CD4-positive, alpha-beta memory T cell (primary cell): ENCODE data around the gene DRC1. TPM values are rescaled to one million over a fixed set of nuclear protein-coding genes. Genes with fewer than 3 reads are reported as not detected.

ENCODE experiments used
- CTCF ChIA-PET: fragments of 350-600 bp; sonication (Branson Sonifier 250); formaldehyde crosslinking; loops from one replicate; lab custom pipeline; 2021; ENCODE audit warnings: inconsistent platforms; ENCODE audit not compliant: partially characterized antibody; lab: Charles Lee
- POLR2A ChIA-PET: fragments of 350-600 bp; sonication (Branson Sonifier 250); formaldehyde crosslinking; loops from one replicate; lab custom pipeline; 2021; ENCODE audit not compliant: partially characterized antibody; lab: Charles Lee
- DNase-seq, 5 donors: peaks; one replicate each; pipeline versions ENCODE4 v3.0.0 to v3.0.0-alpha.2; 2020 to 2022; ENCODE audit warnings: mixed read lengths in 1 of 5
- H3K27ac ChIP-seq: one replicate; pipeline ENCODE4 v1.7.0; 2013; ENCODE audit warnings: low read depth, low read length
- H3K27me3 ChIP-seq: 2 replicates; pipeline ENCODE4 v1.7.0; 2013; ENCODE audit warnings: mild to moderate bottlenecking, low read length, moderate library complexity; ENCODE audit not compliant: insufficient read depth
- H3K36me3 ChIP-seq: 2 replicates; pipeline ENCODE4 v1.7.0; 2013; ENCODE audit warnings: mild to moderate bottlenecking, low read length, moderate library complexity; ENCODE audit not compliant: insufficient read depth
- H3K4me1 ChIP-seq: 2 replicates; pipeline ENCODE4 v1.7.0; 2013; ENCODE audit warnings: mild to moderate bottlenecking, low read length, moderate library complexity; ENCODE audit not compliant: insufficient read depth
- H3K4me3 ChIP-seq, 2 donors: one replicate each; pipeline ENCODE4 v1.7.0; 2013; ENCODE audit warnings: low read length in 2 of 2, mild to moderate bottlenecking in 1 of 2
- H3K9me3 ChIP-seq, 2 donors: one replicate each; pipeline ENCODE4 v1.7.0; 2013; ENCODE audit warnings: low read length in 2 of 2, control low read depth in 1 of 2; ENCODE audit not compliant: control insufficient read depth in 1 of 2
- H3K27ac Mint-ChIP-seq, 7 donors: one replicate each; pipeline ENCODE4 v1.8.0; 2020 to 2021; ENCODE audit warnings: mixed read lengths in 7 of 7, mild to moderate bottlenecking in 6 of 7, inconsistent platforms in 3 of 7, moderate library complexity in 3 of 7
- H3K27me3 Mint-ChIP-seq, 2 donors: one replicate each; pipeline ENCODE4 v1.8.0; 2020 to 2021; ENCODE audit warnings: mixed read lengths in 2 of 2
- H3K36me3 Mint-ChIP-seq, 2 donors: one replicate each; pipeline ENCODE4 v1.8.0; 2020 to 2021; ENCODE audit warnings: mixed read lengths in 2 of 2, inconsistent platforms in 1 of 2, mild to moderate bottlenecking in 1 of 2
- H3K4me1 Mint-ChIP-seq, 4 donors: one replicate each; pipeline ENCODE4 v1.8.0; 2020 to 2021; ENCODE audit warnings: mixed read lengths in 4 of 4, mild to moderate bottlenecking in 1 of 4
- H3K4me3 Mint-ChIP-seq, 8 donors: one replicate each; pipeline ENCODE4 v1.8.0; 2020 to 2021; ENCODE audit warnings: mixed read lengths in 8 of 8, mild to moderate bottlenecking in 7 of 8, moderate library complexity in 6 of 8, inconsistent platforms in 3 of 8
- H3K9me3 Mint-ChIP-seq, 8 donors: one replicate each; pipeline ENCODE4 v1.8.0; 2020 to 2021; ENCODE audit warnings: mixed read lengths in 8 of 8, mild to moderate bottlenecking in 5 of 8, inconsistent platforms in 3 of 8, moderate library complexity in 1 of 8
- intact Hi-C: fragments of 100-400 bp; cut with micrococcal nuclease; formaldehyde crosslinking; loops from one replicate; pipeline ENCODE4 v1.15.1; 2023
- polyA plus RNA-seq, 2 donors: library from polyadenylated mRNA; unstranded; fragments of 300-500 nt; fragmentation: Illumina TruSeq; gene quantifications; one replicate each; pipeline ENCODE4 v1.2.3, GENCODE V29; 2021
- total RNA-seq, 2 experiments: library from RNA; stranded (reverse); gene quantifications; one replicate each; pipeline ENCODE4 v1.2.3, GENCODE V29; 2021

DRC1 gene
- total and polyA plus RNA-seq, 4 experiments from 2014 or later = not detected

GRCh38 chr2:26493566-26493965 lies 91.8 kb downstream of the DRC1 start:
- CTCF ChIA-PET = no interaction called here
- no peaks in the 10 kb centered on the region for H3K27me3 ChIP-seq
- Mint-ChIP-seq H3K9me3 (no peaks in the 10 kb centered on the region), H3K4me3 (peak overlapping the region in 2 of 8 donors; percentile 20 to 42), H3K36me3 (no peaks in the 10 kb centered on the region), H3K27me3 (peaks cover 2 to 13% of the 10 kb centered on the region in 2 donors), H3K27ac (peak overlapping the region in 1 of 7 donors; percentile 86), H3K4me1 (peaks cover 0 to 4% (median 2%) of the 10 kb centered on the region in 4 donors)
- H3K4me1 ChIP-seq = no peaks in the 10 kb centered on the region
- H3K36me3 ChIP-seq = no peaks in the 10 kb centered on the region
- H3K9me3 ChIP-seq = no peaks in the 10 kb centered on the region
- H3K27ac ChIP-seq = no peak overlapping the region
- H3K4me3 ChIP-seq = no peak overlapping the region
- POLR2A ChIA-PET = no interaction called here
- no peak for DNase-seq
- intact Hi-C loops = no loop called here

- Mint-ChIP-seq H3K27me3 (peaks cover 2 to 17% of the 10 kb centered on the region in 2 donors), H3K4me1 (peaks cover 0 to 4% (median 2%) of the 10 kb centered on the region in 4 donors), H3K9me3 (no peaks in the 10 kb centered on the region), H3K27ac (peak overlapping the region in 1 of 7 donors; percentile 8), H3K4me3 (no peak overlapping the region), H3K36me3 (no peaks in the 10 kb centered on the region)
- no peak overlapping the region for H3K4me3 ChIP-seq
- intact Hi-C loops = no loop called here
- H3K4me1 ChIP-seq = no peaks in the 10 kb centered on the region
- H3K27ac ChIP-seq = no peak overlapping the region
- ChIA-PET CTCF (no interaction called here), POLR2A (no interaction called here)
- H3K9me3 ChIP-seq = no peaks in the 10 kb centered on the region
- no peaks in the 10 kb centered on the region for H3K27me3 ChIP-seq
- DNase-seq = no peak
- no peaks in the 10 kb centered on the region for H3K36me3 ChIP-seq
Measured at GRCh38 chr2:26494199-26494598, 92.5 kb downstream of the DRC1 start.

GRCh38 chr2:26494891-26495290 lies 93.2 kb downstream of the DRC1 start:
- ChIA-PET CTCF (interaction anchor here (1.3 kb wide), 1 partner anchor 13 kb away, joined by 3 read pairs; no protein-coding TSS in a partner anchor), POLR2A (no interaction called here)
- H3K4me3 Mint-ChIP-seq = no peak overlapping the region

GRCh38 chr2:26495705-26496297 lies 94.1 kb downstream of the DRC1 start:
- Mint-ChIP-seq H3K36me3 (no peaks in the 10 kb centered on the region), H3K9me3 (no peaks in the 10 kb centered on the region), H3K4me3 (no peak overlapping the region), H3K27ac (no peak overlapping the region), H3K4me1 (peaks cover 0 to 4% (median 2%) of the 10 kb centered on the region in 4 donors), H3K27me3 (peaks cover 2 to 17% of the 10 kb centered on the region in 2 donors)
- Histone ChIP-seq H3K27me3 (no peaks in the 10 kb centered on the region), H3K4me3 (no peak overlapping the region), H3K27ac (no peak overlapping the region), H3K36me3 (no peaks in the 10 kb centered on the region), H3K4me1 (no peaks in the 10 kb centered on the region), H3K9me3 (no peaks in the 10 kb centered on the region)
- CTCF ChIA-PET = interaction anchor here (1.3 kb wide), 2 partner anchors 12 to 81 kb away, joined by 3 to 4 read pairs; no protein-coding TSS in a partner anchor
- POLR2A ChIA-PET = no interaction called here
- DNase-seq = no peak
- intact Hi-C loops = no loop called here

More at GRCh38 chr2:26494891-26495290, 93.2 kb downstream of the DRC1 start:
- H3K36me3 Mint-ChIP-seq = no peaks in the 10 kb centered on the region
- Histone ChIP-seq H3K27ac (no peak overlapping the region), H3K4me3 (no peak overlapping the region), H3K9me3 (no peaks in the 10 kb centered on the region), H3K36me3 (no peaks in the 10 kb centered on the region), H3K27me3 (no peaks in the 10 kb centered on the region), H3K4me1 (no peaks in the 10 kb centered on the region)
- H3K9me3 Mint-ChIP-seq = no peaks in the 10 kb centered on the region
- peaks cover 2 to 17% of the 10 kb centered on the region in 2 donors for H3K27me3 Mint-ChIP-seq
- H3K4me1 Mint-ChIP-seq = peaks cover 0 to 4% (median 2%) of the 10 kb centered on the region in 4 donors
- no peak for DNase-seq
- intact Hi-C loops = no loop called here
- H3K27ac Mint-ChIP-seq = no peak overlapping the region

GRCh38 chr2:26500406-26500805 lies 98.7 kb downstream of the DRC1 start:
- no peak overlapping the region for H3K4me3 ChIP-seq
- H3K27ac Mint-ChIP-seq = no peak overlapping the region
- H3K9me3 Mint-ChIP-seq = no peaks in the 10 kb centered on the region
- peaks cover 13% of the 10 kb centered on the region for H3K4me1 ChIP-seq
- H3K4me3 Mint-ChIP-seq = no peak overlapping the region
- H3K36me3 Mint-ChIP-seq = no peaks in the 10 kb centered on the region
- peaks cover 2 to 17% of the 10 kb centered on the region in 2 donors for H3K27me3 Mint-ChIP-seq
- no peak for DNase-seq
- H3K4me1 Mint-ChIP-seq = peaks cover 3 to 11% (median 7%) of the 10 kb centered on the region in 4 donors
- no peaks in the 10 kb centered on the region for H3K27me3 ChIP-seq
- H3K27ac ChIP-seq = no peak overlapping the region
- POLR2A ChIA-PET = no interaction called here
- no peaks in the 10 kb centered on the region for H3K36me3 ChIP-seq
- CTCF ChIA-PET = interaction anchor here (0.5 to 1.0 kb wide), 2 partner anchors 46 to 77 kb away, joined by 3 read pairs; no protein-coding TSS in a partner anchor
- no peaks in the 10 kb centered on the region for H3K9me3 ChIP-seq
- intact Hi-C loops = loop anchor here (10.0 kb wide), 1 partner anchor 244 kb away; no protein-coding TSS in a partner anchor

GRCh38 chr2:26503231-26503880 lies 101.6 kb downstream of the DRC1 start:
- Histone ChIP-seq H3K36me3 (no peaks in the 10 kb centered on the region), H3K4me1 (peaks cover 13% of the 10 kb centered on the region), H3K4me3 (peak overlapping the region; percentile 53 to 67), H3K9me3 (no peaks in the 10 kb centered on the region), H3K27ac (no peak overlapping the region), H3K27me3 (no peaks in the 10 kb centered on the region)
- intact Hi-C loops = loop anchor here (1.0 to 10.0 kb wide), 2 partner anchors 75 to 241 kb away; no protein-coding TSS in a partner anchor
- Mint-ChIP-seq H3K27me3 (peaks cover 0 to 5% of the 10 kb centered on the region in 2 donors), H3K9me3 (no peaks in the 10 kb centered on the region), H3K4me1 (peaks cover 3 to 11% (median 6%) of the 10 kb centered on the region in 4 donors), H3K27ac (peak overlapping the region in 4 of 7 donors; percentile 10 to 83 (median 55)), H3K36me3 (no peaks in the 10 kb centered on the region), H3K4me3 (peak overlapping the region; percentile 53 to 87 (median 80))
- POLR2A ChIA-PET = no interaction called here
- peak; percentile 64 to 75 (median 73) for DNase-seq
- CTCF ChIA-PET = interaction anchor here (0.8 to 4.3 kb wide), 14 partner anchors 8 to 94 kb away, joined by 3 to 37 read pairs (median 4); partner anchors contain the start of gene OTOF

GRCh38 chr2:26504002-26504401 lies 102.3 kb downstream of the DRC1 start:
- Mint-ChIP-seq H3K4me1 (peaks cover 3 to 11% (median 6%) of the 10 kb centered on the region in 4 donors), H3K27ac (peak overlapping the region in 1 of 7 donors; percentile 61), H3K9me3 (no peaks in the 10 kb centered on the region), H3K27me3 (peaks cover 0 to under 1% of the 10 kb centered on the region in 2 donors), H3K36me3 (no peaks in the 10 kb centered on the region), H3K4me3 (peak overlapping the region; percentile 54 to 87 (median 80))
- peak overlapping the region; percentile 53 to 67 for H3K4me3 ChIP-seq
- H3K27ac ChIP-seq = no peak overlapping the region
- DNase-seq = no peak
- intact Hi-C loops = loop anchor here (10.0 kb wide), 1 partner anchor 241 kb away; no protein-coding TSS in a partner anchor
- ChIA-PET CTCF (interaction anchor here (0.8 to 4.3 kb wide), 7 partner anchors 14 to 93 kb away, joined by 3 to 37 read pairs (median 5); no protein-coding TSS in a partner anchor), POLR2A (no interaction called here)
- no peaks in the 10 kb centered on the region for H3K27me3 ChIP-seq
- peaks cover 13% of the 10 kb centered on the region for H3K4me1 ChIP-seq
- no peaks in the 10 kb centered on the region for H3K36me3 ChIP-seq
- no peaks in the 10 kb centered on the region for H3K9me3 ChIP-seq
